Stimulated activated CD4-positive, alpha-beta T cell treated with anti-CD3 and anti-CD28 coated beads, Interleukin-2, amount 100 ng/mL, for 48 hours (primary cell): Measurements from ENCODE around the gene PPM1M.

Source experiments
- DNase-seq, 2 donors: peaks; one replicate each; pipeline ENCODE4 v3.0.0-alpha.2; 2020

PPM1M gene

DNA sequence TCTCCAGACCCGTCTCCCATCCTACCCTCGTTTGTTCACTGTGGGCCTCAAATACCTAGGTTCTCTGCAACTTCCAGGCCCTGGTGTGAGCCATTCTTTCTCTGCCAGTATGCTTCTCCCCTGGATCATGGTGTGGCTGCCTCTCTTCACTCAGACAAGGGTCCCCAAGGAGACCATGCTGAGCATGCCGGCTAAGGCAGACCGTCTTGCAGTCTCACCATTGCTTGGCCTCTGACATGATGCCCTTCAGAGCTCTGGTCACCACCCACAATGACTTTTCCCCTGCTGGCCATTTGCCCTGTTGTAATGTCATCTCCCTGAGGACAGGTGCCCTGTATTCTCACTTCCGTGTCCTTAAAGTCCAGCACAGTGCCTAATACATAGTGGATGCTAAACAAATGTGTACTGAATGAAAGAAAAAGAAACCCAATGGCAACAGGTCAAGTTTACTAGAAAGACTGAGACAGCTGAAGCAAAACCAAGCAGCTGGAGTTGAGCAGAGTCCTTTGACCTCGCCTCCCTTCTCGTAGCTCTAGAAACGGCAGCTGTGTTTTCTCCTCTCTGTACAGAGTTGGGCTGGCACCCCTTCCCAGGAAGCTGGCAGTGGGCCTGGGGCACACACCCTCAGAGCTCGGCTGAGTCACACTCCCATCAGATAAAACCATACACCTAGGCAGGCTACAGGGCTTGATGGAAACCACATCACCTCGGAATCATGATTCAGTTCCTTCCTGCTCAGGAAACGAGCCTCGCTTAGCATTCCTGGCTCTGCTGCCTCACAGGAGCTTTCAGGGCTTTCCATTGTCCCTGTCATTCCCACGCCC lies 28.8 kb upstream of the PPM1M start:
- DNase-seq, result no peak

DNA sequence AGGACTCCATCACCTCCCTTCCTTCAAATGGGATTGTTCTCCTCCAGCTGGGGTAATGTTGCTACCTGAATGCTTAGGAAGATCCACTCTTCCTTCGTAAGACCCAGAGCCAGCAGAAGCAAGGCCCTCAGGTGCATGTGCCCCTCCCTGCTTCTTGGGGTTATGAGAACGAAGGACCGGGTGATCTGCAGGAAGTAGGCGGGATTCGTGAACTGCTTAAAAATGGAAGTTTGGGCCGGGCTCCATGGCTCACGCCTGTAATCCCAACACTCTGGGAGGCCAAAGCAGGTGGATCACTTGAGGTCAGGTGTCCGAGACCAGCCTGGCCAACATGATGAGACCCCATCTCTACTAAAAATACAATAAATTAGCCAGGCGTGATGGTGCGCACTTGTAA lies 28.2 kb upstream of the PPM1M start:
- DNase-seq, result no peak

DNA sequence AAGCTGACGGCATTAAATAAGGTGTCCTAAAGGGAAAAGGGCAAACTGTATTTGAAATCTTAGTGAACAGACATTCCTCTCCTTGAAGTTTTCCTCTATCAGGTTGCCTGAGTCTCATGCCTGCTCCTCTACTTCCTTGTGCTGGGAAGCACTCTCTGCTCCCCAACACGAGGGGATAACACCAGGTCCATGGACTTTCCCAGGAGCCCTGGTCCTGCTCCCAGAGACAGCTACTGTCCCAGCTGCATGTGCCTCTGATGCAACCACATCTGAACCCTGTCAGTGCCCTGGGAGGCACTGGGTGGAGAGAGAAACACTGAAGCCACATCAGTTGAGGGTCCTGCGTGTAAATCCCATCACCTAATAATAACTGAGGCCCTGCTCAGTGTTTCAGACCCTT lies 27.5 kb upstream of the PPM1M start:
- DNase-seq, result no peak

DNA sequence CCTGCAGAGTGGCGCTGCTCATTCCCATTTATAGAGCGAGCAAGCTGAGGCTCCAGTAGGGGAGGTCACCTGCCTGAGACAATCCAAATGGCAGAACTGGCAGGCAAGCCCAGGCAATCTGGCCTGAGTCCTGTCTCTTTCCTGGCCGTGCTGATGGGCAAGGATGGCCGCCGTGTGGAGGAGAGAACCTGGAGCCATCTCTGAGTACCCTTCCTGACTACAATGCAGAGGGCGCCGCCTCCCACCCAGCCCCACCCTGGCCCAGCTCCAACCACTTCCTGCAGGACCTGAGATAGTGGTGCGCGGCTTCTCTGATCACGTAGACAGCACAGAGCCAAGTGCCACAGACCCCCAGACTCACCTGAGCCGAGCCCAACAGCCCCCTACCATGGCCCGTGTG lies 27.1 kb upstream of the PPM1M start:
- no peak for DNase-seq

DNA sequence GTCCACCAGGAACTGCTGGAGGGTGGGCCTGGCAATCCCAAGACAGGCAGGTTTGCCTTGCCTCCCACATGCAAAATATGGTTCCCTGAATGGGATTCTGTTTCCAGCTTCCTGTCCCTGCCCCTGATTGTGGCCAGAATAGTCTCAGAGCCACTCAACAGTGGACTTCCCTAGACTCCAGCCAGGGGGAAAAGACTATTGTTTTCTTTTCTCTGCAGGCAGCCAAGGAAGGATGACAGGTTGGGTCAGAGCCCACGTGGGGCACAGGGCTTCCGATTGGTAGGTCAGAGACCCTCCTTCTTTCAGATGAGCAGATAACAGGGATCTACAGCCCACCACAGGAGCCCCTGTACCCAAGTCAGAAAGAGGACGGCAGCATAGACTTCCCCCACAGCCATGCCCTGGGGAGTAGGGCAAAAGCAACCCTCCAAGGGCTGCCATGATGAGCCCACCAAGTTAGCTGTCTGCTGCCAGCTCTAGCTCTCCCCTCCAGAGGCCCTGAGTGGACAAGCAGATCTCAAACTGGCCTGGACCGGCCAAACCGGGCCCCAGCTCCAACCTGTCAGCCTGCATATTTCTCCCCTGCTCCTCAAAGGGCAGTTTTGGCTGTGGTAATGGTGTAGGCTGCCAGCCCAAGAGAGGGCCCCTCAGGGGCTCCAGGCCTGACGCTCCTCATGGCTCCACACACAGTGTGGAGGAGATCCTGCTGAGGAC lies 26.5 kb upstream of the PPM1M start:
- DNase-seq, result no peak

DNA sequence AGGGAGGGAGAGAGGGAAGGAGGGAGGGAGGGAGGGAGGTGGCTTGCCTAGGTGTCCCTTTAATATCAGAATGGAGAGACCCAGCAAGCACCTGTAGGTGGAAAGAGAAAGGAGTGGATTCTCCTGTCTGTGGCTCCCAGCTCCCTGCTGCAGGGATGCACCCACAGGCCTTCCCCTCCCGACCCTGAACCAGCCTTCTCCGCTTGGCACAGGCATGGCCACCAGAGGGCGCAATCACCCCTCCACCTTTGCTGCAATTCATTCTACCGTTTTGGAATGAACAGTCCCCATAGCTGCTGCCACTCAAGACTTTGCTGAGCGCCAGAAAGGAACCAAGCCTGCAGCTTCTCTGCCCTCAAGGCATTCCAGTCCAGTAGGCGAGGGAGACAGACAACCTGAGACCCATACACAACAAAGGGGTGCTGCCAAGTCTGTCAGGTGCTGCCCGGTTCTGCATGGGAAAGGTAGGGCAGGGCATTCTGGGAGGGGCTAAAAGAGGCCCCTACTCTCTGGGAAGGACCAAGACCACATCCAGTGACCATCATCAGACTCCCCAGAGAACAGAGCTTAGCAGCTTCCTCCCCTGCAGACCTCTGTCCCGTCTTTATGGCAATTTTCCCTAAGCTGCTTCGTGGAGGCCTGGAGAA lies 25.1 kb upstream of the PPM1M start:
- peak; percentile 94 to 97 for DNase-seq

DNA sequence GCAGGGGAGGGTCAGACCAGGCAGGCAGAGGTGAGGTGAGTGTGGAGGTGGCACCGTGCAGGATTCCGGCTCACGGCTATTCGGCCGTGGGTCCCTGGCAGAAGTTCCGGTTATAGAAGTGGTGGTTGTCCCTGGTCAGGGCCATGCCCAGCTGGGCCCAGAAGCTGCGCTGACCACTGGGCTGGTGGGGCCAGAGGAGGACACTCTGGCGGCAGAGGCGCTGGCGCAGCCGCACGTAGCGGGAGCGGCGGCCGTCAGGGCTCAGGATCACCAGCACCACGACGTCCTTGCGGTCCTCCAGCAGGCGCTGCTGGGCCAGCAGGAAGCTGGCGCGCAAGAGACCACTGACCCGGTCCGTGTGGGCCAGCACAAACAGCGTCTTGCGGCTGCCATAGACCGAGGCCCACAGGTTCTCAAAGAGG lies 24.4 kb upstream of the PPM1M start:
- DNase-seq, result no peak

DNA sequence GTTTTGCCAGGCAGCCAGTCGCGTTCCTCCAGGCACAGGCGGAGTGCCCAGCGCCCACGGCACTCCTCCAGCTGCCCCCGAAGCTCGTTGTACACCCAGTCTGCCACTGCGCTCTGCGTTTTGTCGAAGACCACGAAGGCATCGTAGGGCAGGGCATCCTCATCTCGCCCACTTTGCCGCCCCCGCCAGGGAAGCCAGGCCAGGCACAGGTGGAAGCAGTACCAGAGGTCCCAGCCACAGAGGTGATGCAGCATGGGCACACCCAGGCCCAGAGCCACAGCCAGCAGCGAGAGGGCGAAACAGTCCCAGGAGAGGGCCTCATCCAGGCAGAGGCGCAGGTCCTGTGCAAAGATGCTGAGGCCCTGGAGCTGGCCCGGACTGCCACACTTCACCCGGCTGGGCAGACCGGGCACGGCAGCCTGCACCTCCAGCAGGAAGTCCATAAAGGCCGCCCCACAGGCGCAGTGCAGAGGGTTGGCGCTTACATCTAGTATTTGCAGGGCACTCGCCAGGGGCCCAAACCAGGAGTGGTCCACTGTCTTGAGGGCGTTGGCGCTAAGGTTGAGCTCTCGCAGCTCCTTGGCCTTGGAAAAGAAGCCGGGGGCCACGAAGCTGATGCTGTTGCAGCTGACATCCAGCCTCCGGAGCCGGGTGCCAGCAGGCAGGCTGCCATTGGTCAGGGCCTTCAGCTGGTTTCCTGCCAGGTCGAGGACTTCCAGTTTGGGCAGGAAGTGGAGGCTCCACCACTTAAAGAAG lies 23.8 kb upstream of the PPM1M start:
- no peak for DNase-seq

DNA sequence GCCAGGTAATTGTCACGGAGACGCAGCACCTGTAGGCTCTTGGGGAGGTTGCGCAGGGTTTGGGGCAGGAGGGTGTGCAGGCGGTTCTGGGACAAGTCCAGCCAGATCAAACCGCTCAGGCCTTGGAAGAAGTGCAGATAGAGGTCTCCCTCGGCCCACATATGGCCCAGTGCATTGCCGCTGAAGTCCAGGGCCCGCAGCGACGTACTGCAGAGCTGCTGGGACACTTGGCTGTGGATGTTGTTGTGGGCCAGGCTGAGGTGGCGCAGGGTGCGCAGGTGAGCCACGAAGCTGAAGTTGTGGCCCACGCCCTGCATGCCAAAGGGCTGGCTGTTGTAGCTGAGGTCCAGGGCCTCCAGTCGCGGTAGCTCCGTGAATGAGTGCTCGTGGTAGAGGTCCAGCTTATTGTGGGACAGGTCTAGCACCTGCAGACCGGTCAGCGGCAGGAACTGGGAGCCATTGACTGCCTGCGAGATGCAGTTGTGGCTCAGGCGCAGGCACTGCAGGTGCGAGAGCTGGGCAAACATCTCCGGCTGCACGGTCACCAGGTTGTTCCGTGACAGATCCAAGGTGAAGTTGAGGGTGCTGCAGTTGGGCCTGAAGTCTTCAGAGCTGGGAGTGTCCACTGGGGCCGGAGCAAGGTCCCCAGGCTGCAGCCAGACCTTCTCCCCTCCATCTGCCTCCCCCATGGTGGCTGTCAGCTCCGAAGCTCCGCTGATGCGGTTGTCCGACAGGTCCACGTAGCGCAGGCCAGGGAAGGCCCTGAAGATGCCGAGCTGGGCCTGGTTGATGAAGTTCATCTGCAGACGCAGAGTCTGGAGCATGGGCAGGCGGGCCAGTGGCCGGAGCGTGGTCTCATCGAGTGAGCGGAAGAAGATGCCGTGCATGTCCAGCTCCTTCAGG lies 23.0 kb upstream of the PPM1M start:
- no peak for DNase-seq

DNA sequence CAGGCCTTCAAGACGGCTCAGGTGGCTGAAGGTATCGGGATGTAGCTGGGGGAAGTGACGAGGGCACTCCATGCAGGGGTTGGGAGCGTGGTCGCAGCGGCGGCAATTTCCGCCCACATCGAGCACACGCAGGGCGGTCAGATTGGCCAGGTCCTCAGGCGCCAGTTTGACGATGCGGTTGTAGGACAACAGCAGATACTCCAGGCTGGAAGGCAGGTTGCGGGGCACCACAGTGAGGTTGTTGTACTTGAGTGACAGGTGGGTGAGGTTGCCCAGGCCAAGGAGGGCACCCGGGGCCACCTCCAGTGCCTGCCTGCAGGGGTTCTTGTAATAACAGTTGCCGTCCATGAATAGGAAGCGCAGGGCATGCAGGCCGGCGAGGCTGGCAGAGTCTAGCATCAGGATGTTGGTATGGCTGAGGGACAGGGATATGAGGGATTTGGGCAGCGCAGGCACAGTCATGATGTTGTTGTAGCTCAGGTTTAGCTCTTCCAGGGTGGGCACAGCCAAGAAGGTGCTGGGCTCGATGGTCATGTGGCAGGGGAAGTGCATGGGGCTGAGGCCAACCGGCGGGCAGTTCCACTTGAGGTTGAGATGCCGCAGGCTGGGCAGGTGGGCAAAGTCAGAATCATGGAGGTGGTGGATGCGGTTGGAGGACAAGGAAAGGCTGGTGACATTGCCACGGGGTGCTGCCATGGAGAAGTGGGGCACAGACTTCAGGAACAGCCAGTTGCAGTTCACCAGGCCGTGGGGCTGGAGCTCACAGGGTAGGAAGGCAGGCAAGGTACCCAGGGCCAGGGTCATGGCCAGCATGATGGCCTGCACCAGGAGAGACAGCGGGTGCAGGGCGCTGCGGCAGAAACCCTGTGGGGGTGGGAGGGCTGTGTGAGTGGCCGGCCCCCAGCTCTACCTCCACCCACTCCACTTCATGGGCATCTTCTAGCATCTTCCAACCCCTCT lies 21.8 kb upstream of the PPM1M start:
- DNase-seq, result no peak

DNA sequence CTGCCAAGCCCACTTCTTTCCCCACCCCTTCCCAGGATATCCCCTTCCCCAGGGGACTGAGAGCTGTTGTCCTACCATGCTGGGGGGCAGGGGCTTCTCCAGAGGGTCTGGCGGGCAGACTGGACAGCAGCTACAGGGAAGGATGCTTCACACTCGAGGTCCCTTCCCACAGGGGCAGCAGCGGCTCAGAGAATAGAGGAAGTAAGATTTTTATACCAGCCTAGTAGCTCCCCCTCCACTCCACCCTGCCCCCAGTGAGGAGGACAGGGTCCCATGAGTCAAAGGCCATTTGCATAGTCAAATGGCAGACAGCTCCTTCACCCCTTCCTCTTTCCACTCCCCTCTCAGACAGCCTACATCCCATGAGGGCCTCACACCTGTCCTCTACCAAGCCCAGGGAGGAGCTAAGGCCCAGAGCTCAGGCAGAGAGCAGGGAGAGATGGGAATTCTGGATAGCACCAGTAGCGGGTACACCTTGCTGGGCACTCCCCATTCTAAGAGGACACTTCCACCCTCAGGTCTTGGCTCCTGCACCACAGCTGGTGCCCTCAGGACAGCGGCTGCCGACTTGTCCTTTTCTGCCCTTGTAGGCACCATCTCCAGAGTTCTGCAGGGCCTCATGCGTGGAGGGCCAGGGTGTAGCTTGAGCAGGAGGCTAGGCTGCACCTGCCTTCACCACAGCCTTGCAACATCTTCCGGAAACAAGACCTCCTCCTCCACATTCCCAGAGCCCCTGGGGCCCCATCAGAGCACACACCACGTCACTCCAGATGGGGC lies 19.9 kb upstream of the PPM1M start, which contains the start of gene TLR9:
Gene TLR9, minus strand, starts transcription at position 194 of the 777 bp plus-strand sequence. Its CDS starts 116 bp downstream, at position 78.
- no peak for DNase-seq

DNA sequence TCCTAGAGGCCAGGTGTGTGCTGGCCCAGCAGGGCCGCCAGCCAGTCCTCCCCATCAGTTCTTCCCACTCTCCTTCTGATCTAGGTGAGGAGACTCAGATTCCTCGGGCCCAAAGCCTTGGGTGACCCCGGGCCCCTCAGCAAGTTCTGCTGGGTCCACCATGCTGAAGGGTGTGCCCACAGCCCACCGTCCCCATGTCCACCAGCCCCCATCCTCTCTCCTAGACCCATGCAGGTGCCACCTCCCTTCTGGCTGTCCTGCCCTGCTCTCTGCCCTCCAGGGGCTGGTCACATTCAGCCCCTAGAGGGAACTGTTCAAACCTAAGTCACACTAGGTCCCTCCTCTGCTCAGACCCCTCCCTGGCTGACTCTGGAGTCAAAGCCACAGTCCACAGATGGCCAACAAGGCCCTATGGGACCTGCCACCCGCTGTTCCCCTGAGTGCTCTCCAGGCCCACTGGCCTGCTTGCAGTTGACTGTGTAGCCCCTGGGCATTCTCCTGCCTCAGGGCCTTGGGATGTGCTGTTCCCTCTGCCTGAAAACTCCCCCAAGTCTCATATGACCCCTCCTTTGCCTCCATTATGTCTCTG lies 19.2 kb upstream of the PPM1M start:
- no peak for DNase-seq

DNA sequence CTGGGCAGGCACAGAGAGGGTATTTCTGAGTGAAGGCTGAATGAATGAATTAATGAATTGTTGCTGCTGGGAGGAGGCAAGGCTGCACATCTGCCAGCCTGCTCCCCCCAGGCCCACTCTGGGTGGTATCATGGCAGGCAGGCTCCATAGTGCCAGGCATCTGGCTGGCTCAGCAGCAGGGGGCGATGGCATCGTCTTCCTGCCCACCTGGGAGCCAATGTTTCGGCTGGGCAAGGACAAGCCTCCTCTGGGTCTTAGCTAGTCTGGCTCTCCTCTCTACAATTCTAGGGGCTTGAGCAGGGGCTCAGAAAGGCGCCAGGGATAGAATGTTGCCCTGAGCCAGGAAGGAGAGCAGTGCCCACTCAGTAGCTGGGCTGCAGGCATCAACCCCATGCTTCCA lies 18.4 kb upstream of the PPM1M start:
- DNase-seq, result no peak

DNA sequence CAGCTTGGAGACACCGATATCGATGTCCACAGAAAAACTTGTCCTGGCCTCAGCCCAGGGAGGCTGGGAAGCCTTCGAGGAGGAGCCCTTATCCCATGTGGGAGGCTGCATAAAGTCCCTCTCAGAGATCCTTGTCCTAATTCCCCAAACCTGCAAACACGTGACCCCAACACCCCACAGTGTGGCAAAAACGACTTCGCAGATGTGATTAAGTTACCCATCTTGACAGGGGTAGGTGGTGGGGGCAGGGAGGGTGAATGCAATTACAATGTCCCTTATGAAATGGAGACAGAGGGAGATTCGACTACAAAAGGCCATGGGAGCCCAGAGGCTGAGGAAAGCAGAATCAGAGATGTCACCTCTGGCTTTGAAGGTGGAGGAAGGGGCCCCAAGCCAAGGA lies 17.8 kb upstream of the PPM1M start:
- no peak for DNase-seq

DNA sequence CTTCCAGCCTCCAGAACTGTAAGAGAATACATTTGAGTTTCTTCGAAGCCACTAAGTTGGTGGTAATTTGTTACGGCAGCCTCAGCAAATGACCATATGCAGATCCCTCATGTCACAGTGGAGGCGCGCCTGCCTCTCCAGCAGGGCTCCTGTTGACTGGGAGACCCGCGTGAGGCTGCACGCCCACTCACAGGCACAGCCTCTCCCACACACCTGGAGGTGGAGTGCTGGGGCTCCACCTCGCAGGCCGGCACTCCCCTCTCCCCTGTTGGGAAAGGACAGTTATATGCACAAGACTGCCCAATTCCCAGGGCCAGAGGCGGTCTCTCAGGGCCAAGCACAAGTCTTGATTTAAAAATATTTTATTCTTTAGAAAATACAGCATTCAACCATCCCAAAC lies 17.3 kb upstream of the PPM1M start:
- no peak for DNase-seq

DNA sequence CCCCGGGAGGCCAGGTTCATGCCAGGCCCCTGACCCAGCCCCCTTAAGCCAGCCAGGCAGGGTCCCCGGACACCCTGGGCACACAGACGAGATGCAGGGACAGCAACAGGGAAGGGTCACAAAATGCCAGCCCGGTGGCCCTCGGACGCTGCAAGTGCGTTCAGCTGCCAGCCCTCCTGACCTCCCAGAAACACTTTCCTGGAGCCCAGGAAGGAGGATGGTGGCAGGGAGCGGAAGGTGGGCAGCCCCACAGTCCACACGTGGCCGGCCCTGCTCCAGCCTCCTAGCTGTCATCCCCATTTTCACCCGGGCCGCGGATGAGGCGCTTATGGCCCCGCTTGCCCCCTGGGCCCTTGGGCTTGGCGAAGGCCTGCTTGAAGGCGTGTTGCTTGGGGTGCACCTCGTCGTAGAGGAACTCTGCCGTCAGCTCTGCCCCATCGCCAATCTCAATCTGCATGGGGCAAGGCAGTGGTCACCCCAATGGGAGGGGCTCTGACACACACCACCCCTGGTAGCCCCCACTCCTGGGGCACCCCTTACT lies 16.7 kb upstream of the PPM1M start:
- no peak for DNase-seq

DNA sequence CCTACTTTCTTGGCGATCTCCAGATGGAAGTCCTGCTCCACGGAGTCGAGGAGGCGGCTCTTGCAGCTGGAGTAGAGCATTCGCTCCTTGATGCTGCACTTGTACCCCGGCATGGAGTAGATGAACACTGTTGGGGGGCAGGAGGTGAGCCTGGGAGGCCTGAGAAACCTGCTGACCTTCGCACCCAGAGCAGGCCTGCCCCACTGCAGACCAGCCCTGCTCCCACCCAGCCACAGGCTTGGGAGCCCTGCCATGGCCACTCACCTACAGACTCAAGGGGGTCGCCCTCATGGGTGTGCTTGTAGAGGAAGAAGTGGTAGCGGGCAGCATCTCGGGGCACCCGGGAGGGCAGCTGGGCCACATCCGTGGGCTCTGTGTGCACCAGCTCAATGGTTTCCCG lies 15.9 kb upstream of the PPM1M start:
- no peak for DNase-seq

DNA sequence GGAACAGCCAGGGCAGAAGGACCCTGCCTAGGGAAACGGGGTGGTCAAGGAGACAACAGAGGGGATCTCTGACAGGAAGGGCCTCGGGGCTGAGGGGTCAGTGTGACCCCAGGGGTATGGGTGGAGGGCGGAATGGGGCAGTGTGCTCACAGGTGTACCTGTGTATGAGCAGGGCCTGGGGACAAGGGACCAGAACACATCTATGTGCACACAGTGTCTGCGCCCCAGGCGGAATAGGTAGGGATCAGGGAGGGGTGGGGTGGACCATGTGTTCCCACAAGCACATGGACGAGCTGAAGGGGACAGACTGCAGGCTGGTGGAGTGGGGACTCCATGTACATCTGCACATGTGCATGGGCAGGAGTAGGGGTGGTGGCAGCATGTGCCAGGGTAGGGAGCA lies 15.1 kb upstream of the PPM1M start:
- DNase-seq, result no peak

DNA sequence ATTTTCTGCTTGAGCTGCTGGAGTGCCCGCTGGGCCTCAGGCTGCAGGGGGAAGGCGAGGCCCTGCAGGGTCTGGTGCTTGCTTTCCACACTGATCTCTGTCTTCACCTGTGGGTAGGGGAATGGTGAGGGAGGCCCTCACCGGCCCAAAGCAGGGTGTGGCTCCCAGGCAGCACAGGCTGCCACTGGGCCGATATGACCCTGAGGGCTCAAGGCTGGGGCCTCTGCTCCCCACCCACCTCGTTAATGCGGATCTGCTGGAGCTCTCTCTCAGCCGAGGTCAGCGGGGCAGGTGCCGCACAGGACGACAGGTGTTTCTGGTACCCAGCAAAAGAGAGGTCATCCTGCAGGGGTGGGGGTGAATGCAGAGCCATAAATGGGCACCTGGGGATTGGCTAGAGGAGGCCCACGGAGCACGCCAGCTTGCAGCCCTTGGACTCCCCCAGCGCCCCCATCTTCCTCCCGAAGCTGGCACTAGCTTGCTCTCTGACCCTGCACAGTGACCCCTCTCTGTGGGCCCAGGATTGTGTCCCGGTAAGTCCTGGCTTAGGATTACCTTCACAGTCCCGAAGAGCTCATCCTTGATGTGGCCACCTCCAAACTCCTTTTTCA lies 14.6 kb upstream of the PPM1M start:
- no peak for DNase-seq
